Spleen (tissue), 11 donors: ENCODE results near the gene DYSF. TPM values are rescaled to one million over a fixed set of nuclear protein-coding genes. Genes with fewer than 3 reads are reported as not detected.

ENCODE experiments used
- DNase-seq: peaks from one replicate; pipeline ENCODE4 v3.0.0-alpha.2; 2020
- H3K27ac ChIP-seq, 8 donors: fragments of 200-600 bp; sonication (generic) in 7 of 8; 1 replicate in 4 of 8; 2 replicates in 4 of 8; pipeline versions ENCODE4 v1.5.0 to v1.8.0; 2016 to 2021; ENCODE audit warnings: inconsistent platforms in 4 of 8, mild to moderate bottlenecking in 4 of 8, moderate library complexity in 1 of 8
- H3K27me3 ChIP-seq, 7 donors: fragments of 200-600 bp; sonication (generic) in 6 of 7; replicated peaks in 1 of 7; 1 replicate in 4 of 7; 2 replicates in 3 of 7; pipeline versions ENCODE4 v1.5.0 to v1.8.0; 2016 to 2021; ENCODE audit warnings: inconsistent platforms in 3 of 7, mild to moderate bottlenecking in 1 of 7
- H3K36me3 ChIP-seq, 6 donors: fragments of 200-600 bp; sonication (generic) in 5 of 6; 1 replicate in 4 of 6; 2 replicates in 2 of 6; pipeline versions ENCODE4 v1.5.0 to v1.8.0; 2016 to 2021; ENCODE audit warnings: inconsistent platforms in 2 of 6
- H3K4me1 ChIP-seq, 6 donors: fragments of 200-600 bp; sonication (generic) in 5 of 6; 1 replicate in 3 of 6; 2 replicates in 3 of 6; pipeline versions ENCODE4 v1.5.0 to v1.8.0; 2016 to 2021; ENCODE audit warnings: inconsistent platforms in 3 of 6
- H3K4me3 ChIP-seq, 8 donors: fragments of 200-600 bp; sonication (generic) in 7 of 8; 1 replicate in 4 of 8; 2 replicates in 4 of 8; pipeline versions ENCODE4 v1.5.0 to v1.8.0; 2016 to 2021; ENCODE audit warnings: inconsistent platforms in 4 of 8, mild to moderate bottlenecking in 4 of 8, moderate library complexity in 2 of 8
- H3K9me3 ChIP-seq, 8 donors: fragments of 200-600 bp; sonication (generic) in 7 of 8; 1 replicate in 4 of 8; 2 replicates in 4 of 8; pipeline versions ENCODE4 v1.5.0 to v1.8.0; 2016 to 2021; ENCODE audit warnings: inconsistent platforms in 4 of 8
- POLR2A ChIP-seq, 3 donors: fragments of 450-650 bp; IDR thresholded peaks; one replicate each; pipeline ENCODE4 v1.5.1; 2017; ENCODE audit warnings: antibody characterized with exemption in 3 of 3, mild to moderate bottlenecking in 1 of 3
- POLR2AphosphoS5 ChIP-seq, 3 donors: sonication (generic); formaldehyde crosslinking; IDR thresholded peaks; one replicate each; pipeline ENCODE4 v1.5.1; 2017; ENCODE audit warnings: antibody characterized with exemption in 3 of 3
- WGBS, 5 donors: extraction: QIAGEN DNeasy Blood & Tissue Kit in 3 of 5; methylation state at CpG; one replicate each; pipeline versions ENCODE4 v1.1.5 to v1.1.7; 2013 to 2018; 5-methylcytosine and 5-hydroxymethylcytosine counted together
- intact Hi-C: fragments of 100-400 bp; cut with DNase I; formaldehyde crosslinking; loops from one replicate; pipeline ENCODE4 v1.15.0; 2023; ENCODE audit warnings: low total_unique reads
- polyA plus RNA-seq, 3 donors: library from polyadenylated mRNA; stranded (reverse); fragments of 200-250 nt; gene quantifications; one replicate each; pipeline ENCODE4 v1.2.1, GENCODE V29; 2013
- total RNA-seq, 7 donors: library from RNA; depleted of rRNA in 3 of 7; stranded (reverse); fragments of >200 nt in 3 of 7; fragmentation: NEBNext Ultra II Directional in 4 of 7; extraction: Animal tissue kit (Norgen Biotek cat#: 25700) in 4 of 7; gene quantifications; one replicate each; pipeline versions ENCODE4 v1.1.0 to v1.2.1, GENCODE V29; 2016 to 2021
- TF ChIP-seq, protein P1 (sequence below), 11 experiments: fragments of 200-600 bp in 7 of 11; fragments of 450-650 bp in 4 of 11; sonication (generic) in 4 of 11; IDR thresholded peaks in 8 of 11; conservative IDR thresholded peaks in 3 of 11; 1 replicate in 7 of 11; 2 replicates in 4 of 11; pipeline versions ENCODE4 v1.4.0 to v1.8.0; 2016 to 2021; ENCODE audit warnings: antibody characterized with exemption in 11 of 11, inconsistent platforms in 4 of 11, mild to moderate bottlenecking in 1 of 11
- donor health status: healthy with polysubstance abuse.
- donor health status: DM: no; HTN: no; CAD: no; lungs with moderate emphysema.
- donor health status: DM: no; HTN: no; CAD: no.
- donor health status: Bipolar disorder and iron deficiency.
- donor health status: healthy.
- donor health status: DM: no; HTN: no; CAD: no.
- donor health status: DM: yes; HTN: yes; CAD: no.

The DYSF gene
- total and polyA plus RNA-seq, 10 donors = 4.0 to 287 (median 124) TPM

DNA sequence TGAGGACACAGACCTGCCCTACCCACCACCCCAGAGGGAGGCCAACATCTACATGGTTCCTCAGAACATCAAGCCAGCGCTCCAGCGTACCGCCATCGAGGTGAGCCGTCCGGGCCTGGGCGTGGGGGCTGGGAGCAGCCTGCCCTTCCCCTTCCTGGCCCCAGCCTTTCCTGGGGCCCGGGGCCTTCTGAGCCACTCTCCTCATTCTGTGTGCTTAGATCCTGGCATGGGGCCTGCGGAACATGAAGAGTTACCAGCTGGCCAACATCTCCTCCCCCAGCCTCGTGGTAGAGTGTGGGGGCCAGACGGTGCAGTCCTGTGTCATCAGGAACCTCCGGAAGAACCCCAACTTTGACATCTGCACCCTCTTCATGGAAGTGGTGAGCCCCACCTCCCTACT, 157.9 kb downstream of the DYSF start:
- no peak overlapping the region for H3K27ac ChIP-seq
- H3K9me3 ChIP-seq = no peaks in the 10 kb centered on the region
- 78 to 85% (median 84%) methylated on average over 9 to 12 of the region's 12 CpGs for WGBS, 5 donors
- H3K36me3 ChIP-seq = peaks cover 0 to 99% (median 7%) of the 10 kb centered on the region in 6 donors
- peaks cover 9 to 44% (median 26%) of the 10 kb centered on the region in 6 donors for H3K4me1 ChIP-seq
- no peak for DNase-seq
- no peak overlapping the region for H3K4me3 ChIP-seq
- intact Hi-C loops = no loop called here
- H3K27me3 ChIP-seq = no peaks in the 10 kb centered on the region
- TF ChIP-seq POLR2AphosphoS5 (IDR thresholded peaks at IDR 0.05) = peak in 1 of 3 donors; percentile 64
- TF ChIP-seq, protein P1, sequence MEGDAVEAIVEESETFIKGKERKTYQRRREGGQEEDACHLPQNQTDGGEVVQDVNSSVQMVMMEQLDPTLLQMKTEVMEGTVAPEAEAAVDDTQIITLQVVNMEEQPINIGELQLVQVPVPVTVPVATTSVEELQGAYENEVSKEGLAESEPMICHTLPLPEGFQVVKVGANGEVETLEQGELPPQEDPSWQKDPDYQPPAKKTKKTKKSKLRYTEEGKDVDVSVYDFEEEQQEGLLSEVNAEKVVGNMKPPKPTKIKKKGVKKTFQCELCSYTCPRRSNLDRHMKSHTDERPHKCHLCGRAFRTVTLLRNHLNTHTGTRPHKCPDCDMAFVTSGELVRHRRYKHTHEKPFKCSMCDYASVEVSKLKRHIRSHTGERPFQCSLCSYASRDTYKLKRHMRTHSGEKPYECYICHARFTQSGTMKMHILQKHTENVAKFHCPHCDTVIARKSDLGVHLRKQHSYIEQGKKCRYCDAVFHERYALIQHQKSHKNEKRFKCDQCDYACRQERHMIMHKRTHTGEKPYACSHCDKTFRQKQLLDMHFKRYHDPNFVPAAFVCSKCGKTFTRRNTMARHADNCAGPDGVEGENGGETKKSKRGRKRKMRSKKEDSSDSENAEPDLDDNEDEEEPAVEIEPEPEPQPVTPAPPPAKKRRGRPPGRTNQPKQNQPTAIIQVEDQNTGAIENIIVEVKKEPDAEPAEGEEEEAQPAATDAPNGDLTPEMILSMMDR (IDR thresholded peaks at IDR 0.05 in 8 of 11, conservative IDR thresholded peaks at IDR 0.05 in 3 of 11) = no peak

DNA sequence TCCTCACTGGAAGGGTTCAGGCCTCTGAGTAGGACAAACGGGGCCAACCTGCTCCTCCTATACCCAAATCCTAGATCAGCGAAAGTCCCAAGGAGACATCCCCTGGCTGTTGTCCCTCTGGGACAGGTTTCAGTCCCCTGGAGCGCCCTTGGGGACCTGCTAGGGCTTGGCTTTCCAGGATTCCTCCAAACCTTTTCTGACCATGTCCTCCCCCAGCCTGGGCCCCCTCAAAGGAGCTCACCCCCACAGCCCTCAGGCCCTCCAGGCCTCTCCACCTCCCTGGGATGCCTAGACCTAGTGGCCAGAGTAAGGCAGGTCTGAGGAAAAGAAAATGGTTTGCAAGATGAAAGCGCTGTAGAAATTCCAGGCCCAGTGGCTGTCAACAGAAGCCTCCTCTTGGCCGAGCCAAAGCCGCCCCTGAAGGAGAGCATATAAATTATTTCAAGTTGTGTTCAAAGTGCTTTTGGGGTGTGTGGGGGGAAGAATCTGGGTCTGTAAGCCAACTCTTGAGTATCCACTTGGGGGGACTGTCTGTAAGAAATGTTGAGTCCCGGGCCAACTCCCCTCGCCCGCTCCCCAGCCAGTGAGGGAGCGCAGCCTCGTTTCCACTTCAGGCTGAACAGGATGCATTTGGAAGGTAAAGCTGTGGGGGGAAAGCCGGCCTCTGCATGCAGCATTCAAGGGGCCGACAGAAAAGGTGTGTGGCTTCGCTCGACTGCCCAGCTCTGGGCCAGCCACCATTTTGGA, 158.6 kb downstream of the DYSF start:
- intact Hi-C loops = no loop called here
- no peaks in the 10 kb centered on the region for H3K9me3 ChIP-seq
- peaks cover 0 to 97% (median 7%) of the 10 kb centered on the region in 6 donors for H3K36me3 ChIP-seq
- H3K4me3 ChIP-seq = no peak overlapping the region
- H3K27me3 ChIP-seq = no peaks in the 10 kb centered on the region
- H3K27ac ChIP-seq = no peak overlapping the region
- TF ChIP-seq POLR2A (IDR thresholded peaks at IDR 0.05) = no peak
- TF ChIP-seq POLR2AphosphoS5 (IDR thresholded peaks at IDR 0.05) = no peak
- TF ChIP-seq, protein P1 (IDR thresholded peaks at IDR 0.05 in 8 of 11, conservative IDR thresholded peaks at IDR 0.05 in 3 of 11) = no peak
- peaks cover 9 to 51% (median 29%) of the 10 kb centered on the region in 6 donors for H3K4me1 ChIP-seq
- DNase-seq = no peak
- WGBS, 5 donors = 93 to 95% (median 95%) methylated on average over 14 to 15 of the region's 15 CpGs

DNA sequence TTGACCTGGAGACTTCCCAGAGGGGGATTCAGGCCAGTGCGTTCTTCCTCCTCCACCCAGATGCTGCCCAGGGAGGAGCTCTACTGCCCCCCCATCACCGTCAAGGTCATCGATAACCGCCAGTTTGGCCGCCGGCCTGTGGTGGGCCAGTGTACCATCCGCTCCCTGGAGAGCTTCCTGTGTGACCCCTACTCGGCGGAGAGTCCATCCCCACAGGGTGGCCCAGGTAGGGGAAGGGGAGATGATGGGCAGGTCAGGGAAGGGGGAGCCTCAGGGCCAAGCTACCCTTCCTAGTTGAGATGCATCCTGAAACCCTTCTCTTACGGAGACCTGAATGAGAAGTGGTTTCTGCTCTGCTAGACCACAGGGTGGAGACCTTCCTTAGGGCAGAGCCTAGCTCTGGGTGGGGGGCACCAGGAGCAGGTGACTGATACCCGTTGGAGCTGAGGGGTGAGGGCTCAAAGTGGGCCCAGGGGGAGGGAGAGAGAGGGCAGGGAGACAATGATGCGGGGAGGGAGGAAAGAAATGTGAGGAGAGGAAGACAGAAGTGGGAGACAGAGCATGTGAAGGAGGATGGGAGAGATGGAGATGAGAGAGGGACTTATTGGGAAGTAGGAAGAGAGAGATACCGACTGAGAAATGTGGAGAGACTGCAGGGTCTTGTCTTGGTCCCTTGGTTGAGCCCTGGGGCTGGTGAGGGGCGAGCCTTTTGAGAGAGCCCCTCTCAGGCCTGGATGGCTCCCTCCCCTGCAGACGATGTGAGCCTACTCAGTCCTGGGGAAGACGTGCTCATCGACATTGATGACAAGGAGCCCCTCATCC, 159.4 kb downstream of the DYSF start:
- TF ChIP-seq POLR2AphosphoS5 (IDR thresholded peaks at IDR 0.05) = peak in 1 of 3 donors; percentile 40
- TF ChIP-seq, protein P1 (IDR thresholded peaks at IDR 0.05 in 8 of 11, conservative IDR thresholded peaks at IDR 0.05 in 3 of 11) = no peak
- TF ChIP-seq POLR2A (IDR thresholded peaks at IDR 0.05) = no peak
- intact Hi-C loops = no loop called here
- peaks cover 0 to 90% (median 7%) of the 10 kb centered on the region in 6 donors for H3K36me3 ChIP-seq
- H3K9me3 ChIP-seq = no peaks in the 10 kb centered on the region
- WGBS, 5 donors = 75 to 81% (median 79%) methylated on average over 11 to 17 of the region's 17 CpGs
- H3K27me3 ChIP-seq = no peaks in the 10 kb centered on the region
- DNase-seq = no peak
- no peak overlapping the region for H3K4me3 ChIP-seq
- H3K27ac ChIP-seq = no peak overlapping the region
- H3K4me1 ChIP-seq = peaks cover 9 to 52% (median 29%) of the 10 kb centered on the region in 6 donors
